Stomach (tissue), 9 donors: ENCODE measurements around the gene PKD1L1. TPM values are rescaled to one million over a fixed set of nuclear protein-coding genes. Genes with fewer than 3 reads are reported as not detected.

Experiments
- DNase-seq, 2 donors: peaks; one replicate each; pipeline versions ENCODE4 v3.0.0 to v3.0.0-alpha.2; 2013 to 2019
- H3K27ac ChIP-seq, 5 donors: fragments of 200-600 bp in 4 of 5; sonication (generic) in 4 of 5; one replicate each; pipeline ENCODE4 v1.5.1; 2013 to 2019; ENCODE audit warnings: mild to moderate bottlenecking in 1 of 5, moderate library complexity in 1 of 5
- H3K27me3 ChIP-seq, 3 donors: fragments of 200-600 bp; sonication (generic); one replicate each; pipeline ENCODE4 v1.5.1; 2017 to 2019; ENCODE audit warnings: mixed run types in 1 of 3
- H3K36me3 ChIP-seq, 4 donors: fragments of 200-600 bp; sonication (generic); 1 replicate in 3 of 4; 2 replicates in 1 of 4; pipeline ENCODE4 v1.5.1; 2016 to 2019
- H3K4me1 ChIP-seq, 4 donors: fragments of 200-600 bp; sonication (generic); one replicate each; pipeline ENCODE4 v1.5.1; 2016 to 2019
- H3K4me3 ChIP-seq, 4 donors: fragments of 200-600 bp; sonication (generic) in 3 of 4; one replicate each; pipeline ENCODE4 v1.5.1; 2016 to 2019; ENCODE audit warnings: mild to moderate bottlenecking in 1 of 4
- H3K9me3 ChIP-seq, 4 donors: fragments of 200-600 bp; sonication (generic); one replicate each; pipeline ENCODE4 v1.5.1; 2016 to 2019
- EP300 ChIP-seq: sonication (generic); formaldehyde crosslinking; IDR thresholded peaks from one replicate; pipeline ENCODE4 v1.6.1; 2017; ENCODE audit warnings: antibody characterized with exemption
- POLR2A ChIP-seq, 4 donors: fragments of 450-650 bp; IDR thresholded peaks; one replicate each; pipeline ENCODE4 v1.6.1; 2016; ENCODE audit warnings: antibody characterized with exemption in 4 of 4, control low read depth in 2 of 4, mild to moderate bottlenecking in 1 of 4, moderate library complexity in 1 of 4
- POLR2AphosphoS5 ChIP-seq, 3 donors: sonication (generic); formaldehyde crosslinking; IDR thresholded peaks; one replicate each; pipeline ENCODE4 v1.6.1; 2016; ENCODE audit warnings: antibody characterized with exemption in 3 of 3
- WGBS, 5 donors: extraction: QIAGEN DNeasy Blood & Tissue Kit in 3 of 5; methylation state at CpG; one replicate each; pipeline versions ENCODE4 v1.1.5 to v1.1.7; 2013 to 2018; 5-methylcytosine and 5-hydroxymethylcytosine counted together
- intact Hi-C: fragments of 100-400 bp; cut with DNase I; formaldehyde crosslinking; loops from one replicate; pipeline ENCODE4 v1.15.1; 2023; ENCODE audit warnings: low total_unique reads
- polyA plus RNA-seq, 3 donors: library from polyadenylated mRNA; stranded (reverse); fragments of 200-250 nt; gene quantifications; one replicate each; pipeline ENCODE4 v1.2.3, GENCODE V29; 2013
- total RNA-seq, 5 donors: library from RNA; depleted of rRNA; stranded (reverse); fragments of >200 nt; gene quantifications; one replicate each; pipeline versions ENCODE4 v1.1.0 to v1.2.3, GENCODE V29; 2014 to 2016
- TF ChIP-seq, protein P1 (sequence below), 7 experiments: fragments of 450-650 bp in 4 of 7; fragments of 200-600 bp in 3 of 7; sonication (generic) in 3 of 7; IDR thresholded peaks; one replicate each; pipeline ENCODE4 v1.5.1; 2016 to 2019; ENCODE audit warnings: antibody characterized with exemption in 7 of 7, control low read depth in 2 of 7, mild to moderate bottlenecking in 1 of 7
- donor health status: healthy with polysubstance abuse.
- donor health status: Bipolar disorder and iron deficiency.
- donor health status: healthy.

Gene PKD1L1
- total and polyA plus RNA-seq, 8 donors: under 0.01 to 1.2 (median 0.10) TPM; not detected in 2

GRCh38 chr7:47940088-47941013 lies 7.9 kb downstream of the PKD1L1 start:
- Histone ChIP-seq H3K4me3 (no peak overlapping the region), H3K9me3 (no peaks in the 10 kb centered on the region), H3K4me1 (peaks cover 0 to 15% (median 2%) of the 10 kb centered on the region in 4 donors), H3K27me3 (no peaks in the 10 kb centered on the region), H3K27ac (peak overlapping the region in 4 of 5 donors; percentile 60 to 79 (median 70)), H3K36me3 (no peaks in the 10 kb centered on the region)
- WGBS, 5 donors: 64 to 76% (median 68%) methylated on average over 14 of the region's 14 CpGs
- intact Hi-C loops: loop anchor here (5.0 kb wide), 1 partner anchor 172 kb away; no protein-coding TSS in a partner anchor
- DNase-seq: peak in 1 of 2 donors; percentile 42
- no peak for TF ChIP-seq EP300

DNA sequence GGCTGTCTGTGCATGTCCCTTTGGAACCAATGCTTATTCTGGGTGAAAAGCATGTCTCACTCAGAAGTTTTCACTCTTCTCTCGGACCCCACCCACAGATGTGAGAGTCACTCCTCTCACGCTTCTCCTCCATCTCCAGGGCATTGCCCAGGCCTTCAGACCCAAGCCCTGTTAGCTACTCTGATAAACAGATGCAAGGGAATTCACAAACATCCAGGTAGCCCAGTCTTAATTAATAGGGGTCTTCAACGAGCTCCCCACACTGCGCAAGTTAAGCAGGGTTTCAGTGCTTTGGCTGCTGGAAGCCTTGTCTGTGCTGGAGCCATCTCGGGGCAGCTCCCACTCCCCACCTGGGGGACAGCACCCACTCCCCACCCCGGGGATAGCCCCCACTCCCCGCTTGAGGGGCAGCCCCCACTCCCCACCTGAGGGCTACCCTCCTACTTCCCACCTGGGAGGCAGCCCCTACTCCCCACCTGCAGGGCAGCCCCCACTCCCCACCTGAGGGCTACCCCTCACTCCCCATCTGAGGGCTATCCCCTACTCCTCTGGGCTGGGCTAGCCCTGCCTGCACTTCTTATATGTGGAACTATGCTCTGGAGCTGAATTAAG lies 8.7 kb downstream of the PKD1L1 start:
- Histone ChIP-seq H3K4me3 (no peak overlapping the region), H3K4me1 (peaks cover 0 to 15% (median 2%) of the 10 kb centered on the region in 4 donors), H3K27ac (peak overlapping the region in 3 of 5 donors; percentile 7 to 79 (median 68)), H3K9me3 (no peaks in the 10 kb centered on the region), H3K36me3 (no peaks in the 10 kb centered on the region), H3K27me3 (no peaks in the 10 kb centered on the region)
- TF ChIP-seq, protein P1, sequence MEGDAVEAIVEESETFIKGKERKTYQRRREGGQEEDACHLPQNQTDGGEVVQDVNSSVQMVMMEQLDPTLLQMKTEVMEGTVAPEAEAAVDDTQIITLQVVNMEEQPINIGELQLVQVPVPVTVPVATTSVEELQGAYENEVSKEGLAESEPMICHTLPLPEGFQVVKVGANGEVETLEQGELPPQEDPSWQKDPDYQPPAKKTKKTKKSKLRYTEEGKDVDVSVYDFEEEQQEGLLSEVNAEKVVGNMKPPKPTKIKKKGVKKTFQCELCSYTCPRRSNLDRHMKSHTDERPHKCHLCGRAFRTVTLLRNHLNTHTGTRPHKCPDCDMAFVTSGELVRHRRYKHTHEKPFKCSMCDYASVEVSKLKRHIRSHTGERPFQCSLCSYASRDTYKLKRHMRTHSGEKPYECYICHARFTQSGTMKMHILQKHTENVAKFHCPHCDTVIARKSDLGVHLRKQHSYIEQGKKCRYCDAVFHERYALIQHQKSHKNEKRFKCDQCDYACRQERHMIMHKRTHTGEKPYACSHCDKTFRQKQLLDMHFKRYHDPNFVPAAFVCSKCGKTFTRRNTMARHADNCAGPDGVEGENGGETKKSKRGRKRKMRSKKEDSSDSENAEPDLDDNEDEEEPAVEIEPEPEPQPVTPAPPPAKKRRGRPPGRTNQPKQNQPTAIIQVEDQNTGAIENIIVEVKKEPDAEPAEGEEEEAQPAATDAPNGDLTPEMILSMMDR (IDR thresholded peaks at IDR 0.05): no peak
- no peak for TF ChIP-seq POLR2AphosphoS5 (IDR thresholded peaks at IDR 0.05)
- TF ChIP-seq POLR2A (IDR thresholded peaks at IDR 0.05): no peak
- no peak for TF ChIP-seq EP300
- WGBS, 5 donors: 86 to 93% (median 93%) methylated on average over 5 to 7 of the region's 7 CpGs
- no peak for DNase-seq
- intact Hi-C loops: loop anchor here (5.0 kb wide), 1 partner anchor 173 kb away; no protein-coding TSS in a partner anchor

- H3K4me3 ChIP-seq: no peak overlapping the region
- 59 to 92% (median 81%) methylated on average over 4 to 6 of the region's 6 CpGs for WGBS, 5 donors
- H3K36me3 ChIP-seq: no peaks in the 10 kb centered on the region
- H3K27me3 ChIP-seq: no peaks in the 10 kb centered on the region
- no peak overlapping the region for H3K27ac ChIP-seq
- H3K4me1 ChIP-seq: peaks cover 0 to 15% (median 2%) of the 10 kb centered on the region in 4 donors
- intact Hi-C loops: no loop called here
- H3K9me3 ChIP-seq: no peaks in the 10 kb centered on the region
- DNase-seq: no peak
- TF ChIP-seq, protein P1 (IDR thresholded peaks at IDR 0.05): no peak
- no peak for TF ChIP-seq POLR2AphosphoS5 (IDR thresholded peaks at IDR 0.05)
- no peak for TF ChIP-seq POLR2A (IDR thresholded peaks at IDR 0.05)
- no peak for TF ChIP-seq EP300
These were observed 9.6 kb downstream of the PKD1L1 start for GRCh38 chr7:47938574-47939165.

DNA sequence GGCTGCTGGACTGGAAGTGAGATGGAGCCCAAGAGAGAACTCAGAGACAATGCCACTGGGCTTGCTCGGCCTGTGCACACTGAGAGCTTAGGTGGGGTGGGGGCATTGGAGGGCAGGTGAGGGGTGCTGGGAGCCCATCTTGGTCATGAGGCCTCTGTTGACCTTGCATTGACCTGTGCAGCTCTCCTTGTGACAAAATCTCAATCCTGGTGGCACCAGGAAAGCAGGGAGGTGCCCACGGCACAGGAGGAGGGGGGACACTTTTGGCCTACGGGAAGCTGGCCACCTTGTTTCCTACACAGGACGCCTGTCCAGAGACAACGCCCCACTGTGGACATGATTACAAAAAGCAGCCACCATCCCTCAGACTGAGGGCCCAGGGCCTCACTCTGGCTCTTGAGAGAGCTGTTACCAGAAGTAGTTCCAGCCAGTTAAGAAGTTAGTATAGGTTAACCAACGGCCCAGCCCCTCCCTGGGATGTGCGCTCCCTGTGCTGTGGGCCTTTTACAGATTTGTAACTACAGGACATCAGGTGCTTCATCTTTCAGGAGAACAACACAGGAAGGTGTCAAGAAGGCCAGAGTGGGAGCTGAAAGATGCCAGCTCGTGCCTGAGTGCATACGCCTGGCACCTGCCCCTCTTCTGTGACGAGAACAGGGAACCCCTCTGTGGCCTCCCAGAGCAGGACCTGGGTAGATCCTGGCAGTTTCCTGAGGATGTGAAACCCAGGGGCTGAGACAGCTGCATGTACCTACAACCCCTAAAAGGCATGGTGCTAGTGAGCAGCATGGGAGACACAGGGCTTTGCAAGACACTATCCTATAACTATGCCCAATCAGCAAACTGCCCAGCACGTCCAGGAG lies 10.3 kb downstream of the PKD1L1 start:
- WGBS, 5 donors: 69 to 92% (median 86%) methylated on average over 6 to 11 of the region's 11 CpGs
- no peak for DNase-seq
- no peak overlapping the region for H3K27ac ChIP-seq

More for the DNA sequence above, 10.3 kb downstream of the PKD1L1 start:
- intact Hi-C loops: no loop called here
- H3K4me3 ChIP-seq: no peak overlapping the region
- no peaks in the 10 kb centered on the region for H3K27me3 ChIP-seq
- no peaks in the 10 kb centered on the region for H3K9me3 ChIP-seq
- TF ChIP-seq EP300 (no peak), POLR2A (IDR thresholded peaks at IDR 0.05) (no peak), POLR2AphosphoS5 (IDR thresholded peaks at IDR 0.05) (no peak)
- TF ChIP-seq, protein P1 (IDR thresholded peaks at IDR 0.05): no peak
- H3K36me3 ChIP-seq: no peaks in the 10 kb centered on the region
- peaks cover 0 to 15% (median 2%) of the 10 kb centered on the region in 4 donors for H3K4me1 ChIP-seq
